Stimulated activated CD4-positive, alpha-beta T cell treated with anti-CD3 and anti-CD28 coated beads, Interleukin-4, amount 100 ng/mL, for 24 hours (primary cell): ENCODE measurements around the gene APBB2.
"Not testable (repeated sequence)": the region's sequence is repeated elsewhere in the genome, so short reads cannot be mapped to it uniquely, and the experiment has no call there.

Experiments used
- DNase-seq: peaks from one replicate; pipeline ENCODE4 v3.0.0-alpha.2; 2020

APBB2 gene

GRCh38 chr4:41155194-41155830 lies 59.0 kb downstream of the APBB2 start:
- DNase-seq, result no peak

- DNase-seq, result no peak
Measured at GRCh38 chr4:41154814-41155177, 59.5 kb downstream of the APBB2 start.

GRCh38 chr4:41154010-41154813 lies 60.1 kb downstream of the APBB2 start:
- DNase-seq, result no peak

- DNase-seq, result no peak
Measured at GRCh38 chr4:41150401-41150800, 63.9 kb downstream of the APBB2 start.

GRCh38 chr4:41149568-41149967 lies 64.8 kb downstream of the APBB2 start:
- not testable (repeated sequence) for DNase-seq

GRCh38 chr4:41148931-41149330 lies 65.4 kb downstream of the APBB2 start:
- no peak for DNase-seq

GRCh38 chr4:41148292-41148691 lies 66.0 kb downstream of the APBB2 start:
- DNase-seq, result no peak

- not testable (repeated sequence) for DNase-seq
Measured at GRCh38 chr4:41147570-41147969, 66.8 kb downstream of the APBB2 start.

GRCh38 chr4:41146716-41147506 lies 67.4 kb downstream of the APBB2 start:
- no peak for DNase-seq

GRCh38 chr4:41146196-41146595 lies 68.1 kb downstream of the APBB2 start:
- no peak for DNase-seq

- no peak for DNase-seq
Measured at GRCh38 chr4:41145571-41146078, 68.7 kb downstream of the APBB2 start.

GRCh38 chr4:41144812-41145211 lies 69.5 kb downstream of the APBB2 start:
- no peak for DNase-seq

- no peak for DNase-seq
Measured at GRCh38 chr4:41144040-41144379, 70.3 kb downstream of the APBB2 start.

- no peak for DNase-seq
Measured at GRCh38 chr4:41143311-41144039, 70.9 kb downstream of the APBB2 start.

GRCh38 chr4:41142376-41143310 lies 71.7 kb downstream of the APBB2 start:
- DNase-seq, result no peak

GRCh38 chr4:41141900-41142299 lies 72.4 kb downstream of the APBB2 start:
- no peak for DNase-seq

GRCh38 chr4:41140410-41140809 lies 73.9 kb downstream of the APBB2 start:
- DNase-seq, result no peak

- no peak for DNase-seq
Measured at GRCh38 chr4:41137879-41138278, 76.5 kb downstream of the APBB2 start.

GRCh38 chr4:41136456-41136855 lies 77.9 kb downstream of the APBB2 start:
- no peak for DNase-seq

GRCh38 chr4:41135801-41136200 lies 78.5 kb downstream of the APBB2 start:
- no peak for DNase-seq

- DNase-seq, result no peak
Measured at GRCh38 chr4:41134581-41134980, 79.8 kb downstream of the APBB2 start.
